GM12872 (cell line): ENCODE results near the gene OR52D1.

ENCODE experiments used
- CTCF ChIP-seq: IDR thresholded peaks from 3 replicates; pipeline ENCODE4 v1.5.1; 2011; ENCODE audit warnings: low read depth, mild to moderate bottlenecking, low read length, moderate library complexity; ENCODE audit not compliant: insufficient read depth

The OR52D1 gene

DNA sequence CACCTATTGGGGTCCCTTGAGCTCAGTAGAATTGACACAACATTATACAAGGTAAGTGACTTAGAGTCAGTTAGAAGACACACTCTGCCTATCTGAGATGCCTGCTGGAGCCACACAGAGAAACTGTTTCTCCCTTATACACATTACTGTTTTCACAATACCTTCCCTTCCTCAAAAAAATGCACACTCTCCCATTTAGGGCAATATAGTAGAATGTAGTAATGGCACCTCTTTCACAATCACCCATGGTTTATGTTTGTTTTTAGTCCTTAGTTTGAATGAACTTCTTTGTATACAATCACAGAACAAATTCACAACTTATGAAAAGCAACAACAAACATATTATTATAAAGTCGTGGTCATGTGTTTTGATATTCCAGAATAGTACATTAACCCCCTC, 45.6 kb downstream of the OR52D1 start:
- TF ChIP-seq CTCF: no peak

- TF ChIP-seq CTCF: no peak
Measured at GRCh38 chr11:5536482-5536881, 48.0 kb downstream of the OR52D1 start.
